Left ventricle myocardium inferior (tissue), 1 donor: ENCODE results near the gene TSPEAR. TPM values are rescaled to one million over a fixed set of nuclear protein-coding genes. Genes with fewer than 3 reads are reported as not detected.
"Not testable (repeated sequence)": the region's sequence is repeated elsewhere in the genome, so short reads cannot be mapped to it uniquely, and the experiment has no call there.

Source experiments
- DNase-seq: peaks from one replicate; pipeline ENCODE4 v3.0.0-alpha.2; 2020
- H3K27ac ChIP-seq: fragments of 200-600 bp; replicated peaks from 2 replicates; pipeline ENCODE4 v1.8.0; 2021
- H3K27me3 ChIP-seq: fragments of 200-600 bp; 2 replicates; pipeline ENCODE4 v1.8.0; 2021; ENCODE audit warnings: low read depth
- H3K36me3 ChIP-seq: fragments of 200-600 bp; 2 replicates; pipeline ENCODE4 v1.8.0; 2021
- H3K4me1 ChIP-seq: fragments of 200-600 bp; 2 replicates; pipeline ENCODE4 v1.8.0; 2021
- H3K4me3 ChIP-seq: fragments of 200-600 bp; 2 replicates; pipeline ENCODE4 v1.8.0; 2021; ENCODE audit warnings: mild to moderate bottlenecking, moderate library complexity
- H3K9me3 ChIP-seq: fragments of 200-600 bp; replicated peaks from 2 replicates; pipeline ENCODE4 v1.8.0; 2021
- CTCF ChIP-seq: fragments of 200-600 bp; IDR thresholded peaks from 2 replicates; pipeline ENCODE4 v1.8.0; 2021; ENCODE audit warnings: antibody characterized with exemption, mild to moderate bottlenecking, borderline replicate concordance
- intact Hi-C: fragments of 100-400 bp; cut with micrococcal nuclease; formaldehyde crosslinking; loops from one replicate; pipeline ENCODE4 v1.11.0; 2022
- total RNA-seq: library from RNA; stranded (reverse); fragmentation: NEBNext Ultra II Directional; extraction: Animal tissue kit (Norgen Biotek cat#: 25700); gene quantifications from one replicate; pipeline ENCODE4 v1.2.1, GENCODE V29; 2021
- donor health status: DM: no; HTN: yes; CAD: no; lungs with severe emphysema.

Gene TSPEAR
- total RNA-seq, 1 donor from 2014 or later, result 3.3 TPM

GRCh38 chr21:44670642-44671432 lies 40.5 kb downstream of the TSPEAR start:
- H3K4me3 ChIP-seq, result no peak overlapping the region
- peaks cover 42% of the 10 kb centered on the region for H3K9me3 ChIP-seq
- DNase-seq, result no peak
- TF ChIP-seq CTCF, result no peak
- H3K27ac ChIP-seq, result no peak overlapping the region
- H3K36me3 ChIP-seq, result no peaks in the 10 kb centered on the region
- intact Hi-C loops, result no loop called here
- H3K4me1 ChIP-seq, result no peaks in the 10 kb centered on the region
- H3K27me3 ChIP-seq, result peaks cover 5% of the 10 kb centered on the region

- peaks cover 5% of the 10 kb centered on the region for H3K27me3 ChIP-seq
- no peak overlapping the region for H3K27ac ChIP-seq
- DNase-seq, result no peak
- H3K36me3 ChIP-seq, result no peaks in the 10 kb centered on the region
- H3K4me1 ChIP-seq, result no peaks in the 10 kb centered on the region
- no peak for TF ChIP-seq CTCF
- intact Hi-C loops, result no loop called here
- peaks cover 47% of the 10 kb centered on the region for H3K9me3 ChIP-seq
- H3K4me3 ChIP-seq, result no peak overlapping the region
Observed at GRCh38 chr21:44667612-44668011, 43.8 kb downstream of the TSPEAR start.

- no peak within 1 kb of the TSS for H3K4me3 ChIP-seq
- no peak for TF ChIP-seq CTCF
- no peaks in the 10 kb centered on the region for H3K4me1 ChIP-seq
- intact Hi-C loops, result no loop called here
- no peaks in the 10 kb centered on the region for H3K36me3 ChIP-seq
- DNase-seq, result peak; percentile 71
- H3K27me3 ChIP-seq, result peaks cover 5% of the 10 kb centered on the region
- peaks cover 37% of the 10 kb centered on the region for H3K9me3 ChIP-seq
- peak within 1 kb of the TSS; percentile 44 for H3K27ac ChIP-seq
Observed at GRCh38 chr21:44666401-44667320, 44.7 kb downstream of the TSPEAR start, which contains the start of gene KRTAP12-2. KRTAP12-2 (minus strand) TSS chr21:44666927; CDS start chr21:44666886, 41 bp downstream.

GRCh38 chr21:44664691-44665090 lies 46.7 kb downstream of the TSPEAR start:
- no peak overlapping the region for H3K4me3 ChIP-seq
- no peaks in the 10 kb centered on the region for H3K4me1 ChIP-seq
- no peak for DNase-seq
- peaks cover 20% of the 10 kb centered on the region for H3K9me3 ChIP-seq
- H3K27me3 ChIP-seq, result peaks cover 5% of the 10 kb centered on the region
- H3K27ac ChIP-seq, result no peak overlapping the region
- intact Hi-C loops, result no loop called here
- no peaks in the 10 kb centered on the region for H3K36me3 ChIP-seq
- TF ChIP-seq CTCF, result no peak

GRCh38 chr21:44661567-44661966 lies 49.8 kb downstream of the TSPEAR start:
- H3K9me3 ChIP-seq, result peaks cover 18% of the 10 kb centered on the region
- H3K4me3 ChIP-seq, H3K36me3 ChIP-seq, DNase-seq, H3K4me1 ChIP-seq, intact Hi-C loops, H3K27ac ChIP-seq: not testable (repeated sequence)
- H3K27me3 ChIP-seq, result peaks cover 14% of the 10 kb centered on the region
